Measurements from ENCODE around the gene GRID1. TPM values are rescaled to one million over a fixed set of nuclear protein-coding genes. Genes with fewer than 3 reads are reported as not detected.
A peak's percentile ranks its signal among the peaks of the same experiment; 100 is the strongest.

Gene GRID1
- total RNA-seq, 1 donor from 2014 or later, result 0.75 TPM

GRCh38 chr10:86082556-86082955, 284.0 kb downstream of the GRID1 start:
- Histone ChIP-seq H3K4me2 (ENCODE audit: low read length) (no peak overlapping the region), H4K20me1 (ENCODE audit: insufficient read depth, low read length) (no peaks in the 10 kb centered on the region), H2AFZ (ENCODE audit: low read depth, low read length) (no peak overlapping the region), H3K79me2 (ENCODE audit: insufficient read depth, low read length) (no peaks in the 10 kb centered on the region), H3K27me3 (ENCODE audit: insufficient read depth, low read length) (no peaks in the 10 kb centered on the region), H3K27ac (ENCODE audit: low read depth, low read length) (no peak overlapping the region), H3K36me3 (ENCODE audit: insufficient read depth, low read length) (no peaks in the 10 kb centered on the region), H3K4me1 (ENCODE audit: insufficient read depth, low read length) (no peaks in the 10 kb centered on the region), H3K4me3 (ENCODE audit: insufficient read depth, low read depth, low read length) (no peak overlapping the region), H3K9ac (ENCODE audit: low read length) (no peak overlapping the region), H3K9me3 (ENCODE audit: insufficient read depth, low read depth, low read length) (no peaks in the 10 kb centered on the region)
- Mint-ChIP-seq H3K4me3 (ENCODE audit: unreplicated experiment) (no peak overlapping the region), H3K27ac (ENCODE audit: unreplicated experiment) (no peak overlapping the region), H3K9me3 (ENCODE audit: unreplicated experiment) (peaks cover 2% of the 10 kb centered on the region), H3K27me3 (ENCODE audit: low read depth, unreplicated experiment) (peaks cover 8% of the 10 kb centered on the region), H3K4me1 (ENCODE audit: low read depth, unreplicated experiment) (no peaks in the 10 kb centered on the region), H3K36me3 (ENCODE audit: low read depth, unreplicated experiment) (no peaks in the 10 kb centered on the region)
- FAIRE-seq (no peak), DNase-seq (ENCODE audit: low read depth) (no peak)
- TF ChIP-seq EZH2 (IDR thresholded peaks at IDR 0.05; ENCODE audit: insufficient read depth, low read length), result no peak
- TF ChIP-seq, protein P1, sequence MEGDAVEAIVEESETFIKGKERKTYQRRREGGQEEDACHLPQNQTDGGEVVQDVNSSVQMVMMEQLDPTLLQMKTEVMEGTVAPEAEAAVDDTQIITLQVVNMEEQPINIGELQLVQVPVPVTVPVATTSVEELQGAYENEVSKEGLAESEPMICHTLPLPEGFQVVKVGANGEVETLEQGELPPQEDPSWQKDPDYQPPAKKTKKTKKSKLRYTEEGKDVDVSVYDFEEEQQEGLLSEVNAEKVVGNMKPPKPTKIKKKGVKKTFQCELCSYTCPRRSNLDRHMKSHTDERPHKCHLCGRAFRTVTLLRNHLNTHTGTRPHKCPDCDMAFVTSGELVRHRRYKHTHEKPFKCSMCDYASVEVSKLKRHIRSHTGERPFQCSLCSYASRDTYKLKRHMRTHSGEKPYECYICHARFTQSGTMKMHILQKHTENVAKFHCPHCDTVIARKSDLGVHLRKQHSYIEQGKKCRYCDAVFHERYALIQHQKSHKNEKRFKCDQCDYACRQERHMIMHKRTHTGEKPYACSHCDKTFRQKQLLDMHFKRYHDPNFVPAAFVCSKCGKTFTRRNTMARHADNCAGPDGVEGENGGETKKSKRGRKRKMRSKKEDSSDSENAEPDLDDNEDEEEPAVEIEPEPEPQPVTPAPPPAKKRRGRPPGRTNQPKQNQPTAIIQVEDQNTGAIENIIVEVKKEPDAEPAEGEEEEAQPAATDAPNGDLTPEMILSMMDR (IDR thresholded peaks at IDR 0.05; ENCODE audit: insufficient read depth, low read depth, low read length), result no peak

GRCh38 chr10:86079088-86079487, 287.5 kb downstream of the GRID1 start:
- no peaks in the 10 kb centered on the region for H3K36me3 ChIP-seq (ENCODE audit: insufficient read depth, low read length)
- H3K4me3 Mint-ChIP-seq (ENCODE audit: unreplicated experiment), result peak overlapping the region; percentile 11
- H3K27ac ChIP-seq (ENCODE audit: low read depth, low read length), result no peak overlapping the region
- peaks cover 7% of the 10 kb centered on the region for H3K27me3 Mint-ChIP-seq (ENCODE audit: low read depth, unreplicated experiment)
- no peak overlapping the region for H2AFZ ChIP-seq (ENCODE audit: low read depth, low read length)
- H3K36me3 Mint-ChIP-seq (ENCODE audit: low read depth, unreplicated experiment), result no peaks in the 10 kb centered on the region
- no peaks in the 10 kb centered on the region for H4K20me1 ChIP-seq (ENCODE audit: insufficient read depth, low read length)
- no peaks in the 10 kb centered on the region for H3K79me2 ChIP-seq (ENCODE audit: insufficient read depth, low read length)
- no peaks in the 10 kb centered on the region for H3K27me3 ChIP-seq (ENCODE audit: insufficient read depth, low read length)
- no peak overlapping the region for H3K9ac ChIP-seq (ENCODE audit: low read length)
- DNase-seq (ENCODE audit: low read depth) (peak; percentile 11), FAIRE-seq (no peak)
- no peak overlapping the region for H3K4me3 ChIP-seq (ENCODE audit: insufficient read depth, low read depth, low read length)
- H3K4me1 Mint-ChIP-seq (ENCODE audit: low read depth, unreplicated experiment), result no peaks in the 10 kb centered on the region
- H3K9me3 Mint-ChIP-seq (ENCODE audit: unreplicated experiment), result peaks cover 4% of the 10 kb centered on the region
- H3K4me1 ChIP-seq (ENCODE audit: insufficient read depth, low read length), result no peaks in the 10 kb centered on the region
- no peak overlapping the region for H3K4me2 ChIP-seq (ENCODE audit: low read length)
- no peak for TF ChIP-seq EZH2 (IDR thresholded peaks at IDR 0.05; ENCODE audit: insufficient read depth, low read length)
- TF ChIP-seq, protein P1 (IDR thresholded peaks at IDR 0.05; ENCODE audit: insufficient read depth, low read depth, low read length), result no peak
- H3K9me3 ChIP-seq (ENCODE audit: insufficient read depth, low read depth, low read length), result no peaks in the 10 kb centered on the region
- H3K27ac Mint-ChIP-seq (ENCODE audit: unreplicated experiment), result peak overlapping the region; percentile 3

- Histone ChIP-seq H4K20me1 (ENCODE audit: insufficient read depth, low read length) (no peaks in the 10 kb centered on the region), H3K27ac (ENCODE audit: low read depth, low read length) (no peak overlapping the region), H3K4me2 (ENCODE audit: low read length) (no peak overlapping the region), H3K4me1 (ENCODE audit: insufficient read depth, low read length) (no peaks in the 10 kb centered on the region), H2AFZ (ENCODE audit: low read depth, low read length) (no peak overlapping the region), H3K9me3 (ENCODE audit: insufficient read depth, low read depth, low read length) (no peaks in the 10 kb centered on the region), H3K4me3 (ENCODE audit: insufficient read depth, low read depth, low read length) (no peak overlapping the region), H3K36me3 (ENCODE audit: insufficient read depth, low read length) (no peaks in the 10 kb centered on the region), H3K79me2 (ENCODE audit: insufficient read depth, low read length) (no peaks in the 10 kb centered on the region), H3K9ac (ENCODE audit: low read length) (no peak overlapping the region), H3K27me3 (ENCODE audit: insufficient read depth, low read length) (no peaks in the 10 kb centered on the region)
- TF ChIP-seq, protein P1 (IDR thresholded peaks at IDR 0.05; ENCODE audit: insufficient read depth, low read depth, low read length), result no peak
- no peak for TF ChIP-seq EZH2 (IDR thresholded peaks at IDR 0.05; ENCODE audit: insufficient read depth, low read length)
- Mint-ChIP-seq H3K9me3 (ENCODE audit: unreplicated experiment) (peaks cover 4% of the 10 kb centered on the region), H3K27me3 (ENCODE audit: low read depth, unreplicated experiment) (peaks cover 11% of the 10 kb centered on the region), H3K4me1 (ENCODE audit: low read depth, unreplicated experiment) (no peaks in the 10 kb centered on the region), H3K27ac (ENCODE audit: unreplicated experiment) (no peak overlapping the region), H3K36me3 (ENCODE audit: low read depth, unreplicated experiment) (no peaks in the 10 kb centered on the region), H3K4me3 (ENCODE audit: unreplicated experiment) (no peak overlapping the region)
- no peak for FAIRE-seq
- DNase-seq (ENCODE audit: low read depth), result no peak
These were observed 288.0 kb downstream of the GRID1 start for GRCh38 chr10:86078639-86079035.
